OCI-LY7 (cell line): ENCODE results near the gene GALNT7. TPM values are rescaled to one million over a fixed set of nuclear protein-coding genes. Genes with fewer than 3 reads are reported as not detected.

ENCODE experiments used
- BruUV-seq: library from RNA; stranded (reverse); fragments of 400-500 nt; replicated peaks from 2 replicates; lab custom pipeline; 2021; lab: Mats Ljungman, UMichigan
- CTCF ChIA-PET: fragments of 300-600 bp; sonication (Branson Sonifier 250); formaldehyde crosslinking; loops from one replicate; lab custom pipeline; 2022; ENCODE audit warnings: antibody characterized with exemption; ENCODE audit not compliant: unreplicated experiment; lab: Charles Lee
- POLR2A ChIA-PET: fragments of 300-600 bp; sonication (Branson Sonifier 250); formaldehyde crosslinking; loops from one replicate; lab custom pipeline; 2022; ENCODE audit warnings: antibody characterized with exemption; lab: Charles Lee
- DNase-seq: peaks from one replicate; pipeline ENCODE4 v3.0.0-alpha.2; 2015; ENCODE audit warnings: low spot score
- H2AFZ ChIP-seq: fragments of 200-600 bp; sonication (generic), shearing (Covaris generic); 2 replicates; pipeline ENCODE4 v1.6.1; 2014; ENCODE audit warnings: mild to moderate bottlenecking, antibody characterized with exemption, low read length, moderate library complexity
- H3K27ac ChIP-seq: fragments of 200-600 bp; sonication (generic); 2 replicates; pipeline ENCODE4 v1.5.1; 2014; ENCODE audit warnings: mixed run types, low read depth, mild to moderate bottlenecking, moderate library complexity, low read length, inconsistent platforms; ENCODE audit not compliant: poor library complexity, severe bottlenecking
- H3K36me3 ChIP-seq: fragments of 200-600 bp; sonication (generic); 2 replicates; pipeline ENCODE4 v1.6.1; 2014; ENCODE audit warnings: mild to moderate bottlenecking, antibody characterized with exemption, low read length, moderate library complexity, mixed read lengths; ENCODE audit not compliant: insufficient read depth
- H3K4me1 ChIP-seq: fragments of 200-600 bp; sonication (generic); 2 replicates; pipeline ENCODE4 v1.5.1; 2014; ENCODE audit warnings: mild to moderate bottlenecking, low read length; ENCODE audit not compliant: insufficient read depth, poor library complexity, severe bottlenecking
- H3K4me2 ChIP-seq: fragments of 200-600 bp; sonication (generic); 2 replicates; pipeline ENCODE4 v1.6.1; 2014; ENCODE audit warnings: mild to moderate bottlenecking, low read length
- H3K4me3 ChIP-seq: fragments of 200-600 bp; sonication (generic); 2 replicates; pipeline ENCODE4 v1.5.1; 2014; ENCODE audit warnings: mild to moderate bottlenecking, low read depth, low read length; ENCODE audit not compliant: poor library complexity, severe bottlenecking
- H3K79me2 ChIP-seq: fragments of 200-600 bp; sonication (generic); 2 replicates; pipeline ENCODE4 v1.6.1; 2016; ENCODE audit warnings: low read depth, mild to moderate bottlenecking, low read length, moderate library complexity, mixed read lengths; ENCODE audit not compliant: insufficient read depth
- H3K9me2 ChIP-seq: fragments of 200-600 bp; sonication (generic); 2 replicates; pipeline ENCODE4 v1.6.1; 2016; ENCODE audit warnings: mild to moderate bottlenecking, low read length, mixed read lengths; ENCODE audit not compliant: insufficient read depth
- H3K9me3 ChIP-seq: fragments of 200-600 bp; sonication (generic); 2 replicates; pipeline ENCODE4 v1.6.1; 2014; ENCODE audit warnings: mild to moderate bottlenecking, mixed run types, low read length, mixed read lengths
- H4K20me1 ChIP-seq: fragments of 200-600 bp; sonication (generic); 2 replicates; pipeline ENCODE4 v1.6.1; 2014; ENCODE audit warnings: mild to moderate bottlenecking, antibody characterized with exemption, low read length, moderate library complexity, mixed read lengths; ENCODE audit not compliant: insufficient read depth
- CTCF ChIP-seq: fragments of 200-600 bp; sonication (generic); conservative IDR thresholded peaks from 2 replicates; pipeline ENCODE4 v1.5.1; 2014; ENCODE audit warnings: mild to moderate bottlenecking, antibody characterized with exemption, low read length, moderate library complexity, mixed read lengths
- EZH2phosphoT487 ChIP-seq: fragments of 200-600 bp; sonication (generic); IDR thresholded peaks from 2 replicates; pipeline ENCODE4 v1.6.1; 2018; ENCODE audit warnings: low read depth, borderline replicate concordance, mild to moderate bottlenecking, mixed run types, antibody characterized with exemption, low read length, moderate library complexity, mixed read lengths
- intact Hi-C: fragments of 100-400 bp; cut with micrococcal nuclease; formaldehyde crosslinking; loops from one replicate; pipeline ENCODE4 v1.10.0; 2022; ENCODE audit not compliant: unreplicated experiment
- total RNA-seq, 2 experiments: library from RNA; depleted of rRNA in 1 of 2; stranded (reverse); fragments of >200 nt in 1 of 2; shearing (Covaris generic) in 1 of 2; gene quantifications; 2 replicates each; pipeline ENCODE4 v1.2.3, GENCODE V29; 2014 to 2022

GALNT7 gene
- total RNA-seq, 2 experiments from 2014 or later = 20.3 to 34.4 TPM

GRCh38 chr4:173233857-173234256 is 65.2 kb downstream of the GALNT7 start:
- no peak overlapping the region for H3K4me2 ChIP-seq
- no peak for DNase-seq
- peaks cover 25% of the 10 kb centered on the region for H3K79me2 ChIP-seq
- H3K9me2 ChIP-seq = no peaks in the 10 kb centered on the region
- no peak overlapping the region for H3K4me3 ChIP-seq
- no peak overlapping the region for H3K27ac ChIP-seq
- intact Hi-C loops = no loop called here
- H3K4me1 ChIP-seq = no peaks in the 10 kb centered on the region
- H3K36me3 ChIP-seq = peaks cover 30% of the 10 kb centered on the region
- ChIA-PET POLR2A (interaction anchor here (1.1 kb wide), 1 partner anchor 24 kb away, joined by 3 read pairs; no protein-coding TSS in a partner anchor), CTCF (interaction anchor here (0.9 kb wide), 1 partner anchor 9 kb away, joined by 3 read pairs; no protein-coding TSS in a partner anchor)
- no peak overlapping the region for H2AFZ ChIP-seq
- BruUV-seq = no TSS peak
- no peak for TF ChIP-seq CTCF
- no peak for TF ChIP-seq EZH2phosphoT487
- H3K9me3 ChIP-seq = 0 out of 2 replicates have a peak, but pooled peaks cover 6% of the 10 kb centered on the region
- no peaks in the 10 kb centered on the region; the same call in 1 of the 2 replicates for H4K20me1 ChIP-seq

- ChIA-PET POLR2A (no interaction called here), CTCF (no interaction called here)
- DNase-seq = no peak
- TF ChIP-seq EZH2phosphoT487 = no peak
- TF ChIP-seq CTCF = no peak
- Histone ChIP-seq H3K4me1 (no peaks in the 10 kb centered on the region), H3K4me2 (no peak overlapping the region), H3K4me3 (no peak overlapping the region), H3K36me3 (peaks cover 30% of the 10 kb centered on the region), H3K79me2 (peaks cover 30% of the 10 kb centered on the region), H3K27ac (no peak overlapping the region), H4K20me1 (no peaks in the 10 kb centered on the region; the same call in 1 of the 2 replicates), H2AFZ (no peak overlapping the region), H3K9me3 (0 out of 2 replicates have a peak, but pooled peaks cover 6% of the 10 kb centered on the region), H3K9me2 (no peaks in the 10 kb centered on the region)
- BruUV-seq = no TSS peak
- intact Hi-C loops = no loop called here
These were observed 66.4 kb downstream of the GALNT7 start for GRCh38 chr4:173235050-173235449.

- no peak overlapping the region for H3K27ac ChIP-seq
- POLR2A ChIA-PET = interaction anchor here (1.1 to 1.4 kb wide), 2 partner anchors 13 kb away, joined by 3 to 5 read pairs; no protein-coding TSS in a partner anchor
- intact Hi-C loops = no loop called here
- H3K79me2 ChIP-seq = peaks cover 22% of the 10 kb centered on the region
- no peak for TF ChIP-seq CTCF
- TF ChIP-seq EZH2phosphoT487 = no peak
- H2AFZ ChIP-seq = no peak overlapping the region
- H3K4me1 ChIP-seq = no peaks in the 10 kb centered on the region
- H4K20me1 ChIP-seq = no peaks in the 10 kb centered on the region; the same call in 1 of the 2 replicates
- no peak overlapping the region for H3K4me2 ChIP-seq
- H3K4me3 ChIP-seq = no peak overlapping the region
- no TSS peak for BruUV-seq
- DNase-seq = no peak
- CTCF ChIA-PET = no interaction called here
- H3K9me3 ChIP-seq = 0 out of 2 replicates have a peak, but pooled peaks cover 6% of the 10 kb centered on the region
- peaks cover 30% of the 10 kb centered on the region for H3K36me3 ChIP-seq
- no peaks in the 10 kb centered on the region for H3K9me2 ChIP-seq
These were observed 67.7 kb downstream of the GALNT7 start for GRCh38 chr4:173236301-173236700.
